Stimulated activated naive CD8-positive, alpha-beta T cell treated with anti-CD3 and anti-CD28 coated beads, Interleukin-15, Interleukin-2, amounts not matched to agents 100 U/mL and 50 U/mL, for 24 hours (primary cell): ENCODE results near the gene C15orf61.

Experiments used
- ATAC-seq: fragments of 150-1000 bp; cut with Tn5 transposase; one replicate; pipeline ENCODE4 v1.10.0; 2021
- DNase-seq: peaks from one replicate; pipeline ENCODE4 v3.0.0; 2021

Gene C15orf61

DNA sequence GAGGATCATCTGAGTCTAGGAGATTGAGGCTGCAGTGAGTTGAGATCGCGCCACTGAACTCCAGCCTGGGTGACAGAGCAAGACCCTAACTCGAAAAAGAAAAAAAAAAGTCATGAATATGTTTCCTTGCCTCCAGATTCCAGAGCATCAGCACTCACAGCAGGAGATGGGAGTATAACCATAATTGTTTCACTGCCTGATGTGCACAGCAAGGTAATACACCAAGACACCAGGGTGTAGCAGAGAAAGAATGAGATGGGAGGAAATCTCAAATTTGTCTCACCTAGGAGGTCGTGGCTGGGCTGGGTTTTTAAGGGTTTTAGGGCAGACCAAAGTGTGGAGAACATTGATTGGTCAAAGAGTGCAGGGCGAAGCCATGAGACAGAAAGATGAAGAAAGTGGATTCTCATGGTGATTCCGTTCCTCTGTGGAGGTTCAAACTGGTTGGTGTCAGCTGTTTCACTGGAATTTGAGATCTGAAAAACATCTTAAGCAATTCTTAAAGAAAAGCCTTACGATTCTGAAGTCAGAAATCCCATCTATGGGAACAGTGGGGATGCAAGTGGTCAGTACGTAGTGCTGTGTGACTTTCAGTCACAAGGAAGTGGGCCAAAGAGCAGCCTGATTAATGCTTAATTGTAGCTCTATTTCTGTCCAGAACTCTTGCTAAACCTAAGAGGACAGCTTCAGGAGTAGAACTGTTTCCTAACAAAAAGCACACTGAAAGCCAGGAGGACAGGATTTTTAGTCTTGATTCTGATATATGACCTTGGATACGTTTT lies 7.8 kb upstream of the C15orf61 start:
- no peak for DNase-seq
- ATAC-seq, result no peak

- DNase-seq (no peak), ATAC-seq (no peak)
Measured at GRCh38 chr15:67515090-67515489, 5.8 kb upstream of the C15orf61 start.

DNA sequence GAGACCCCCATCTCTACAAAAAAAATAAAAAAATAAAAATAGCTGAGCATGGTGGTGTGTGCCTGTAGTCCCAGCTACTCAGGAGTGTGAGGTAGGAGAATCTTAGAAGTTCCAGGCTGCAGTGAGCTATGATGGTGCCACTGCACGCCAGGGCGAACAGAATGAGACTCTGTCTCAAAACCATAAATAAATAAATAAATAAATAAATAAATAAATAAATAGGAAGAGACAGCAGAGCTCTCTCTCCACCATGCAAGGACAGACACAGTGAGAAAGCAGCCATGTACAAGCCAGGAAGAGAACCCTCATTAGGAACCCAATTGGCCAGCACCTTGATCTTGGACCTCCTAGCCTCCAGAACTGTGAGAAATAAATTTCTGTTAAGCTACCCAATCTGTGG lies 5.4 kb upstream of the C15orf61 start:
- DNase-seq (no peak), ATAC-seq (no peak)

DNA sequence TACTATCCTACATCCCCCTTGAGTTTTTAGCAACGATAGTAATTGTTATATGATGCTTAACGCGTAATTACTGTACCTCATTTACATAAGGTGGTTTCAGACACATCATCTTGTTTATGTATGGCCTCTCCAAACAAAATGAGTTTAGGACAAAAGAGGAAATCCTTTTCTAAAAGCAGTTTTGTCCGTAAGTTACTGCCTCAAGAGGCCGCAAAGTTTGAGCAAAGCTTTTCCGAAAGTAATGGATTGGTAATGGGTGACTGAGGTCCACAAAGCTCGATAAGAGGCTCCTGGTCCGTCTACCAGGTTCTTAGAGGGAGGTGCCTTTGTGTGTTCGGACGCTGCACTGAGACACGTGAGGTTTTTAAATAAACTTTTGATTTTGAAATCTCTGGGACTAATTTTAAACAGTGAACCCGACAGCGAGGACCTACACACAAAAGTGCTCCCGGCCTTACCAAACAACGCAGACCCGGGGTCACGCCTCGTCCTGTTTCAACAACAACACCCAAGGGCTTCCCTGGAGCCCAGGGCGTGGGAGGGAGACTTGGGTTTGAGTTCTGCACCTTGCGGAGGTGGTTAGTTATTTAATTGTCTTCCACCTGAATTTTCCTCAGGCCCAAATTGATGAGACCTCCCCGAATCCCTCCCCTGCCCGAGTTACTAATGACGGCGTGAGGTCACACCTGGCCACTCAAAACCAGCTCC lies 456 bp upstream of the C15orf61 start:
- no peak for DNase-seq
- peak; percentile 10 for ATAC-seq

DNA sequence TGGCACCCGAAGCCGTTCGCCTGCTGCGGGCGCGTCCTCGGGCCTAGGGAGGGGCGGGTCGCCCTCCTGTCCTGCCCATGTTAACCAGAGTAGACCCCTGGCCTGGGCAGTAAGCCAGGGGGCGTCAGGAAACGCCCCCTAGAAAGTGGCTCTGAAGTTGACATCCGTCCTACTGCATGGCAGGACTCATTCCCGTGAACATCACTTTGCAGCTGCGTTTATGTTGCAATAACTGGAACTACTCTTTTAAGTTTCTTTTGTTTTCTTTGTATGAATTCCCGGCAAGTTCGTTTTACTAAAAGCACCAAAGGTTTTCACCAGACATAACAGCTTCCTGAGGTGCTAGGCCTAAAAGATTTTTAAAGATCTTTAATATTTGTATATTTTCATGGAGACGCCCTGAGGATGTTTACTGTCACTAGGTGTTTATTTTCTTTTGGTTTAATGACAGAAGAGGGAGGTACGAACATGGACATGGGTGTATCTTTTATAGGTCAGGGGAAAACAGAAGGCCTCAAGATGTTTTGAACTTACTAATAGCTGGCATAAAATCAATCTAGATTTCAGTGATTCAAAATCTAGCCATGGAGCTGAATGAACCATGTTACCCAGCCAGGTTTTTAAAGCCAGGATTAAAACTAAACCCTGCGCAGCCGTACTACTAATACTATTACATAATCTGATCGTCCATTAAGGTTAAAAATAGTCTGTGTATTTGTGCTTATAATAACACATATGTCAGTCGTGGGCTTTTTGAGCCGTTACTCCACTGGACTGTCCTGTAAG lies 1.0 kb downstream of the C15orf61 start:
- no peak for ATAC-seq
- DNase-seq, result no peak

DNA sequence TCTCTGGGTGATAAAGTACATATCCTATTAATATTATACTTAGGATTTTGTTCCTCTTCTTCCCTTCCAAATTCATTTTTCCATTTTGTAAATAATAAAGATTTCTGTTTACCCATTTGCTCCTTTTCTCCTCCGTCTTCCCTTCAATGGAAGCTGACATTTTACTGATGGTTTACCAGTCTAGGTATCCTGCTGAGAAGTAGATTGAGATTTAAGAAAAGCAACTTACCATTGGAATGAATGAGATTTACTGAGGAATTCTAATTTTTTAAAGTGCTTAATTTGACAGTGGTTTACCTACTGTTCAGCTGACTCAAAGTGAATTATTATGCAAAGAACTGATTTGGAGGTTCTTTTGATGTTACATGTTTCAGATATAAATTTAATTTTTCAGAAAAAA lies 2.4 kb downstream of the C15orf61 start:
- DNase-seq (no peak), ATAC-seq (no peak)

GRCh38 chr15:67524235-67524634 lies 3.3 kb downstream of the C15orf61 start:
- ATAC-seq, result no peak
- DNase-seq, result no peak

GRCh38 chr15:67528513-67528912 lies 7.6 kb downstream of the C15orf61 start:
- ATAC-seq (no peak), DNase-seq (no peak)

DNA sequence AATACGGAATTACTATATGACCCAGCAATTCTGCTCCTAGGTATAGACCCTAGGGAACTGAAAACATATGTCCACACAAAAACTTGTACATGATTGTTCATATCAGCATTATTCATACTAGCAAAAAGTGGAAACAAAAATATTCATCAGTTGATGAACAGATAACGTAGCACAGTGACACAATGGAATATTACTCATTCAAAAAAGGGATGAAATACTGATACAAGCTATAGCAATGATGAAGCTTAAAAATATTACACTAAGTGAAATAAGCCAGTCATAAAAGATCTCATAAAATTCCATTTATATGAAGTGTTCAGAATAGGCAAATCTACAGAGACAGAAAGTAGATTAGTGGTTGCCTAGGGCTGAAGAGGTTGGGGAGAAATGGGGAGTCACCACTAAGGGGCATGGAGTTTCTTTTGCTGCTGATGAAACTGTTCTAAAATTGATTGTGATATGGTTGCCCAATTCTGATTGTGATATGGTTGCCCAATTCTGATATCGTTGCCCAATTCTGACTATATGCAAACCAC lies 10.5 kb downstream of the C15orf61 start:
- DNase-seq (no peak), ATAC-seq (peak; percentile 68)

- ATAC-seq (no peak), DNase-seq (no peak)
Measured at GRCh38 chr15:67533873-67534272, 12.9 kb downstream of the C15orf61 start.

GRCh38 chr15:67534360-67534759 lies 13.4 kb downstream of the C15orf61 start:
- no peak for DNase-seq
- no peak for ATAC-seq

DNA sequence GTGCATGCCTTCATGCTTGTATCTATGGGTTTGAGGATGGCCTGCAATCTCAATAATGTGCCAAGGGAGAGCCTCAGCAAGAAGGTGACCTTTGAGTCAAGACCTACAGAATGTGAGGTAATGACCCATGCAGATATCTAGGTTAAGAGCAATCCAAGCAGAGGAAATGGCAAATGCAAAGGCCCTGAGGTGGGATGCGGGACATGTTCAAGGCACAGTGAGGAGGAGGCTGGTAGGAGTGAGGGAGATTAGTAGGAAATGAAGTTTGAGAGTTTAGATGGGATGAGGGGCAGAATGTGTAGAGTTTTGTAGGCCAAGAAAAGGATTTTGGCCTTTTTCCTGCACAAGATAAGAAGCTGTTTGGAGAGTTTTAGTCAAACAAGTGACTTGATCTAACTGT lies 16.8 kb downstream of the C15orf61 start:
- ATAC-seq, result no peak
- DNase-seq, result no peak

DNA sequence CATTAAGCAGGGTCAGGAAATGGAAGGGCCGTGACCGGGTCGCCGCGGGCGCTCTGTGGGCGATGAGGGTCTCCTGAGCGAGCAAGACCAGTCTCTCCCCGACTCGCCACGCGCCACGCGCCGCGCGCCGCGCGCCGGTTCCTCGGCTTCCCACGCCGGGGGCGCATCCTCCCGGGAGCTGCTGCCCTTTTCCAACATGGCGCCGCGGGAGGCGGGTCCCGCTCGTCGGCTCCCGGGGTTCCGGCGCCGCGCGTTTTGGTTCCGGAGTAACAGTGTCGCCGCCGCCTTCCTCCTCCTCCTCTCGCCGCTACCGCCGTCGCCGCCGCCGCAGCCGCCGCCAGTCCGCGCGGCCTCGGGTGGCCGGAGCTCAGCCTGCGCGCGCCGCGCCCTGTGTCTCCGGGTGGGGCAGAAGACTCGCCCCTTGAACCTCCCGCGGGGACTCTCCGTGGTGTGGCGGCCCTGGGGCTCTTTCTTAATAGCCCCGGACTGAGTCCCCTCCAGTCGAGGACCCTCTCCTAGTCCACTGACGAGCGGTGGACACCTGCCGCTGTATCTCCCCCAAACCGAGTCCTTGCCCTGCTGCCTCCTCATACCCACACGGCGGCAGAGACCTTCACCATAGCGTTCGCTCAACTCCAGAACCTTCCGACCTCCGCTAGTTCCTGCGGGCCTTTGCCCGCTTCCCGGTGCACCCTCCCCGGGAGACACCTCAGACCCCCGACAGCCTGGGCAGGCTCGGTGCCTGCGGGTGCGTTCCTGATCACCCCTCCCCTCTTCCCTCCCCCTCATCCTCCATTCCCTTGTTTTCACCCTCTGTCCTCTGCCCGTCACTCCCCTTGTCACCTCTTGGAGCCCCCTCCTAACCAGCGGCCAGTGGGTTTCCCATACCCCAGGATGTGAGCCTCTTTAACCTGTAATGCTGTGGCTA lies 21.8 kb downstream of the C15orf61 start, which contains the start of gene MAP2K5:
MAP2K5 (plus strand) TSS at position 284 of the 928 bp plus-strand sequence; CDS start at position 917, 633 bp downstream.
- peak; percentile 72 for ATAC-seq
- DNase-seq, result peak; percentile 89

DNA sequence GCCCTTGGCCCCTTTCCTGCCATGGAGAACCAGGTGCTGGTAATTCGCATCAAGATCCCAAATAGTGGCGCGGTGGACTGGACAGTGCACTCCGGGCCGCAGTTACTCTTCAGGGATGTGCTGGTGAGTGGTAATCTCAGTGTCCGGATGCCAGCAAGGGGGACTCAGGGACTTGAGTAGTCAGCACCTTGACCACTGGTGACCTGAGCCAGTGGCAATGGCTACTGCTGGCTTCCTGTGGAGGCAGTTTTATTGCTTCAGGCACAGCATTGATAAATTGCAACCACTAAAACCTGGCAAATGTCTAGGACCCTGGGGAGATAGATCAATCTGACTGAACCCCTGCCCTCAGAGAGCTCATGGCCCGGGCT lies 22.4 kb downstream of the C15orf61 start:
- ATAC-seq (no peak), DNase-seq (peak; percentile 11)

DNA sequence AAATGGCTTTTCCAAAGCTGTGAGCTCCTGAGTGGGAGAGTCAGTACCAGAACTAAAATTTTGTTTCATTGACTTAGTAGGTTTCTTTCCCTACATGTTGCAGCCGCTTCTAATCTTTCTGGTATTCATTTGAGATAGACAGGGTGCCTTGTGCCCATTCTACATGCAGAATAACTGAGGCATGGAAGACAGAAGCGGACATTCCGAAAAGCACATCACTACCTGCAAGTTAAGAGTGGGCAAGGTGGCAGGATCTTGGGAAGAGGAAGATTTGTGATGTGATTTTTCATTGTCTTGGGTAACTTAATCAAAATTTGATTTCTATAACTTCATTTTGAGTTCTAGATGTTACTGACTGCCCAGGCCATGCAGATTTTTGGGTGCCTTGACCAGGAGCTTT lies 23.5 kb downstream of the C15orf61 start:
- DNase-seq, result no peak
- ATAC-seq, result no peak

DNA sequence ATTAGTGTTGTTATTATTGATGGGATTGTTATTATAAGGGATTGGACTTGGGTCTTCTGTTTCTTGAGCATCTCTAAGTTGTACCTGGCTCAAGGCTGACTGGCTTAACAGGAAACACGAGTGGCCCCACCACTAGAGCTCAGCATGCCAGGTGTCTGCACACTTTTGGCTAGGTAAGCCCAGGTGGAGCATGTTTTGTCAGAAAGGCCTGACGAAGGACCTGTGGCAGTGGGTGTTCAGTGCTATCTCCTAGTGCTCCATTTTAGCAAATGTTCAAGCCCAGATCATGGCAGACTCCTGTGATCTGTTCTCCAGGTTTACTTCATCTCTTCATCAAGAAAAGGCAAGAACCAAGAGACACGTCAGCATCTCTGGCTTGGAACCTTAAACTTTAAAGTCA lies 24.9 kb downstream of the C15orf61 start:
- no peak for DNase-seq
- no peak for ATAC-seq

DNA sequence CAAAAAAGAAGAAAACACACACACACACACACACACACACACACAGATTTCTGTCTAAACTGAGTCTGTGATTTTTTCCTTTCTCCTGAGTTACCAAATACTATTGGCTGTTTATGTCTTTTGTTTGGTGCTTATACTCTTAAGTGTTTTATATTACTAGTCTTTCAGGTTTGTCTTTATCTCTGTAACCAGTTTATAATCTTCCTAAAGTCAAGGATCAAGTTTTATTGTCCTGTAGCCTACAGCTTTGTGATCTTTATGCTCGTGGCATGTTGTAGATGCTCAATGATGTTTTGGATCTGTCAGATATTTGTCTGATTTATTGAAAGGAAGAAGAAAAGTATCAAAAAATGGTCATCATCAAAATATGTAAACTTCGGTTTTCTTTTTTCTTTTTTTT lies 26.1 kb downstream of the C15orf61 start:
- no peak for ATAC-seq
- no peak for DNase-seq

DNA sequence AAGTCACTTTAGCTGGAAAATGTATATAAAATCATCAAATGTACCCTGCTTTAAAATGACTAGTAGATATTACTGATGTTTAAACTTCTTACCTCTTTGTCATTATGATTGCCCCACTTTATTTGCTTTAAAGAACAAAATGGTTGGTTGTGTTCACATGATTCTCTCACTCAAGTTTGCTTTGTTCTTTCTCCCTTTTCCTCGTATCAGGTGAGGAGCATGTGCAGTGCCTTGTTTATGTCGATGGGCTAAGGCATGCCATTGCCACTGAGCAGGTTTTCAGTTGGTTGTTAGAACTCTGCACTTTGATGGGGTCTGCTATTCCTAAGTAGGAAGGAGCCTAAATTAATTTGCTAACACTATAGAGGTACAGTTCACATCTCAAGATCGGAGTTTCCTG lies 26.9 kb downstream of the C15orf61 start:
- DNase-seq, result no peak

DNA sequence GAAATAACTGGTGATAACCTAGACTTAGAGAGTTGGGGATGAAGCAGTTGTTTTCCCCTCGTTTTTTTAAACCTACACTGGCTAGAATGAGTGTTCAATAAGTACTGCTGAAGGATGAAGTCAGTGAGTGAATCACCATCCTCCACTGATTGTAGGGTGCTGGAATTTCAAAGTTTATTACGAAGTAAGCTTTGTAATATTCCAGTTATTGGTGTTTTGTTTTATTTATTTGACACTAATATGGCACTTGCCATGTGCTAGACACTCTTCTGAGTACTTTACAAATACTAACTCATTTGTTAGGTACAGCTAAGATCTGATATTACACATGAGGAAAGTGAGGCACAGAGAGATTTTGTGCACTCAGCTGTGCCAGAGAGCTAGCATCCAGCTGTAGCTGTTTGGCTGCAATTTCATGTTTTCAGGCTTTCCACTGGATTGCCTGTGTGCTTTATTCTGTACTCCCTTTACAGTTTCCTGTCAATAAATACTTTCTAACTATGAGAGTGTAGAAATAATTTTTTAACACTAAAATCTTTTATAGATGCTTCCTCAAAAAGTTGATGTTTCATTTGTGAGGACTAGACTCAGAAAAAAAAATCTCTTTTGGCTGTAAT lies 27.4 kb downstream of the C15orf61 start:
- no peak for DNase-seq
- no peak for ATAC-seq

More for the DNA sequence above, 26.9 kb downstream of the C15orf61 start:
- no peak for ATAC-seq

DNA sequence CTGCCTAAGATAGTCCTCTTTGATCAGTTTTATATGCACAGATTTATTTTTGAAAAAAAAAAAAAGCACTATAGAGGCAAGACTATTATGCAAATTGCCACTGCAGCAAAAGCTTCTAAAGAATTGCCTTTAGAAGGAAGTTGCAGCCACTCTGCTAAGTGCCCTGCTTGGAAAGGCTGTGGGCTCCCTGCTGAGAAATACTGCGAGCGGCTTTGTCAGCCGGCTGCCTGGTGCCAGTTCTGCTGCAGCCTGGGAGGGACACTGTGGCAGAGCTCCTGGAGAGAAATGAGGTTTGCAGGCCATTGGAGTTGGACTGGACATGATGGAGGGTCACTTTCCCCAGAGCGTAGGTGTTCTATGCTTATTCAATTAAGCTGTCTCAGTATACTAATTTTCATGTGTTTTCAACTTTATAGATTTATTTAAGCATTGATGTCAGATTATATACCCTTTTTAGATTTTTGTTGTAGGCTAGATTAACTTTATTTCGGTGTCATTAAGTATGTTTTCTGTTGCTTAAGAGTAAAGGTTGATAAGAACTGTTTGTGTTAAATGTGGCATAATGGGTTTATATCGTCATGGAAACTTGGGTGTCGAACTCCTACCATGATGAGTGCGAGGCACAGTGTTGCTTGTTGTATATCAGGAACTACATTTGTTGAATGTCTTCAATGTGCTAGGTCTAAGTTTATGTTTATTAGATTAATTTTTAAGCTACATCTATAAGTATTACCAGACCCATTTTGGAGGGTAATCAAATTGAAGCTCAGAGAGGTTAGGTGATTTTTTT lies 28.1 kb downstream of the C15orf61 start:
- ATAC-seq (no peak), DNase-seq (no peak)
